Measurements from ENCODE around the gene MVB12A.

DNA sequence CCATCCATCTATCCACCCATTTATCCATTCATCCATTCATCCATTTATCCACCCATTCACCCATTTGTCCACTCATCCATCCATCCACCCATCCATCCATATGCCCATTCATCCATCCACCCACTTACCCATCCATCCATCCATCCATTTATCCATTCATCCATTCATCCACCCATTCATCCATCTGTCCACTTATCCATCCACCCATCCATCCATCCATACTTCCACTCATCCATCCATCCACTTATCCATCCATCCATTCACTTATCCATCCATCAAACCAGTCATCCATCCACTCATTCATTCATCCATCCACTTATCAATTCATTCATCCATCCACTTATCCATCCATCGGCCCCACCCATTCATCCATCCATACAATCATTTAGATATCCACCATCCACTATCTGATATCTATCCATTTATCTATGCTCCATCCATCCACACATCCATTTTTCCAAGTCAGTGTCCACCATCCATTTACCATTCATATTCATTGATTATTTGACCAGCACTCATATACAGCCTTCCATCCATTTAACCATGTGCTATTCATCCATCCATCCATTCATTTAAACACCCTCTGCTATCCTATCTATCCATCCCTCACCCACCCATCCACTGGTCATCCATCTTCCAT lies 25.8 kb downstream of the MVB12A start:
- TF ChIP-seq, protein P1, sequence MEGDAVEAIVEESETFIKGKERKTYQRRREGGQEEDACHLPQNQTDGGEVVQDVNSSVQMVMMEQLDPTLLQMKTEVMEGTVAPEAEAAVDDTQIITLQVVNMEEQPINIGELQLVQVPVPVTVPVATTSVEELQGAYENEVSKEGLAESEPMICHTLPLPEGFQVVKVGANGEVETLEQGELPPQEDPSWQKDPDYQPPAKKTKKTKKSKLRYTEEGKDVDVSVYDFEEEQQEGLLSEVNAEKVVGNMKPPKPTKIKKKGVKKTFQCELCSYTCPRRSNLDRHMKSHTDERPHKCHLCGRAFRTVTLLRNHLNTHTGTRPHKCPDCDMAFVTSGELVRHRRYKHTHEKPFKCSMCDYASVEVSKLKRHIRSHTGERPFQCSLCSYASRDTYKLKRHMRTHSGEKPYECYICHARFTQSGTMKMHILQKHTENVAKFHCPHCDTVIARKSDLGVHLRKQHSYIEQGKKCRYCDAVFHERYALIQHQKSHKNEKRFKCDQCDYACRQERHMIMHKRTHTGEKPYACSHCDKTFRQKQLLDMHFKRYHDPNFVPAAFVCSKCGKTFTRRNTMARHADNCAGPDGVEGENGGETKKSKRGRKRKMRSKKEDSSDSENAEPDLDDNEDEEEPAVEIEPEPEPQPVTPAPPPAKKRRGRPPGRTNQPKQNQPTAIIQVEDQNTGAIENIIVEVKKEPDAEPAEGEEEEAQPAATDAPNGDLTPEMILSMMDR (IDR thresholded peaks at IDR 0.05) = no peak
- TF ChIP-seq POLR2A (IDR thresholded peaks at IDR 0.05) = no peak
